ENCODE results near the gene ACOT12. TPM values are rescaled to one million over a fixed set of nuclear protein-coding genes. Genes with fewer than 3 reads are reported as not detected.

ACOT12 gene
- total and polyA plus RNA-seq, 2 of the 13 experiments (the other 11 are each of a cell fraction or from before 2014, with no cell fraction given) = not detected

GRCh38 chr5:81301271-81302015 is 92.5 kb downstream of the ACOT12 start, which contains the start of gene ZCCHC9 (continued):
- TF ChIP-seq ZHX2 (IDR thresholded peaks at IDR 0.05; ENCODE audit: low read depth) (peak; percentile 94), ZHX2 (CRISPR knock-in tag; IDR thresholded peaks at IDR 0.05; ENCODE audit: borderline replicate concordance) (0 out of 2 replicates have a peak, but pooled peaks have one; percentile 82), WIZ (CRISPR knock-in tag; IDR thresholded peaks at IDR 0.05) (no peak), GZF1 (CRISPR knock-in tag; IDR thresholded peaks at IDR 0.05) (peak; percentile 54; the same call in 1 of the 2 replicates), AKAP8 (CRISPR knock-in tag; IDR thresholded peaks at IDR 0.05) (no peak), TOPORS (CRISPR knock-in tag; IDR thresholded peaks at IDR 0.05) (peak; percentile 87), ZMYM4 (CRISPR knock-in tag; IDR thresholded peaks at IDR 0.05) (peak; percentile 98), PBX2 (CRISPR knock-in tag; IDR thresholded peaks at IDR 0.05) (no peak), MIER3 (CRISPR knock-in tag; IDR thresholded peaks at IDR 0.05; ENCODE audit: borderline replicate concordance) (peak; percentile 29), ZNF646 (CRISPR knock-in tag; IDR thresholded peaks at IDR 0.05) (peak; percentile 14; the same call in 1 of the 2 replicates), ZBTB7B (CRISPR knock-in tag; IDR thresholded peaks at IDR 0.05) (peak; percentile 89; the same call in 1 of the 2 replicates), GMEB2 (CRISPR knock-in tag; IDR thresholded peaks at IDR 0.05; ENCODE audit: low read depth) (peak; percentile 89), GABPA (IDR thresholded peaks at IDR 0.05; ENCODE audit: low read depth, low read length) (peak; percentile 97), GABPA (CRISPR knock-in tag; IDR thresholded peaks at IDR 0.05; ENCODE audit: low read depth) (peak; percentile 99), ZNF720 (CRISPR knock-in tag; IDR thresholded peaks at IDR 0.05) (no peak)
